ENCODE data around the gene GAPDHS. TPM values are rescaled to one million over a fixed set of nuclear protein-coding genes. Genes with fewer than 3 reads are reported as not detected.
A peak's percentile ranks its signal among the peaks of the same experiment; 100 is the strongest.

Gene GAPDHS
- total RNA-seq, 1 donor from 2014 or later, result not detected

GRCh38 chr19:35542209-35542608 is 9.0 kb downstream of the GAPDHS start:
- Histone ChIP-seq H3K9ac (ENCODE audit: low read length) (no peak overlapping the region), H3K36me3 (ENCODE audit: insufficient read depth, low read length) (no peaks in the 10 kb centered on the region), H3K27me3 (ENCODE audit: insufficient read depth, low read length) (no peaks in the 10 kb centered on the region), H3K79me2 (ENCODE audit: insufficient read depth, low read length) (peaks cover 36% of the 10 kb centered on the region), H3K9me3 (ENCODE audit: insufficient read depth, low read depth, low read length) (no peaks in the 10 kb centered on the region), H3K4me2 (ENCODE audit: low read length) (no peak overlapping the region), H2AFZ (ENCODE audit: low read depth, low read length) (no peak overlapping the region), H4K20me1 (ENCODE audit: insufficient read depth, low read length) (peaks cover 4% of the 10 kb centered on the region), H3K4me3 (ENCODE audit: insufficient read depth, low read depth, low read length) (no peak overlapping the region), H3K27ac (ENCODE audit: low read depth, low read length) (no peak overlapping the region), H3K4me1 (ENCODE audit: insufficient read depth, low read length) (peaks cover 15% of the 10 kb centered on the region)
- H3K9me3 Mint-ChIP-seq (ENCODE audit: unreplicated experiment), result no peaks in the 10 kb centered on the region
- FAIRE-seq, result no peak
- H3K27ac Mint-ChIP-seq (ENCODE audit: unreplicated experiment), result no peak overlapping the region
- no peak overlapping the region for H3K4me3 Mint-ChIP-seq (ENCODE audit: unreplicated experiment)
- peaks cover 8% of the 10 kb centered on the region for H3K4me1 Mint-ChIP-seq (ENCODE audit: low read depth, unreplicated experiment)
- H3K36me3 Mint-ChIP-seq (ENCODE audit: low read depth, unreplicated experiment), result peaks cover 22% of the 10 kb centered on the region
- no peaks in the 10 kb centered on the region for H3K27me3 Mint-ChIP-seq (ENCODE audit: low read depth, unreplicated experiment)
- no peak for DNase-seq (ENCODE audit: low read depth)
- TF ChIP-seq EZH2 (IDR thresholded peaks at IDR 0.05; ENCODE audit: insufficient read depth, low read length) (no peak), CTCF (IDR thresholded peaks at IDR 0.05; ENCODE audit: insufficient read depth, low read depth, low read length) (no peak)

GRCh38 chr19:35543280-35544109 is 10.2 kb downstream of the GAPDHS start:
- H3K9ac ChIP-seq (ENCODE audit: low read length), result no peak overlapping the region
- TF ChIP-seq CTCF (IDR thresholded peaks at IDR 0.05; ENCODE audit: insufficient read depth, low read depth, low read length), result no peak
- TF ChIP-seq EZH2 (IDR thresholded peaks at IDR 0.05; ENCODE audit: insufficient read depth, low read length), result no peak
- no peak overlapping the region for H3K27ac ChIP-seq (ENCODE audit: low read depth, low read length)
- no peaks in the 10 kb centered on the region for H3K9me3 Mint-ChIP-seq (ENCODE audit: unreplicated experiment)
- H4K20me1 ChIP-seq (ENCODE audit: insufficient read depth, low read length), result peaks cover 4% of the 10 kb centered on the region
- peaks cover 8% of the 10 kb centered on the region for H3K4me1 Mint-ChIP-seq (ENCODE audit: low read depth, unreplicated experiment)
- peak overlapping the region; percentile 57 for H3K4me3 Mint-ChIP-seq (ENCODE audit: unreplicated experiment)
- peaks cover 15% of the 10 kb centered on the region for H3K4me1 ChIP-seq (ENCODE audit: insufficient read depth, low read length)
- peak overlapping the region; percentile 98 for H3K4me2 ChIP-seq (ENCODE audit: low read length)
- H3K36me3 ChIP-seq (ENCODE audit: insufficient read depth, low read length), result no peaks in the 10 kb centered on the region
- FAIRE-seq (no peak), DNase-seq (ENCODE audit: low read depth) (no peak)
- peaks cover 23% of the 10 kb centered on the region for H3K36me3 Mint-ChIP-seq (ENCODE audit: low read depth, unreplicated experiment)
- no peak overlapping the region for H3K4me3 ChIP-seq (ENCODE audit: insufficient read depth, low read depth, low read length)
- H2AFZ ChIP-seq (ENCODE audit: low read depth, low read length), result no peak overlapping the region
- no peaks in the 10 kb centered on the region for H3K27me3 Mint-ChIP-seq (ENCODE audit: low read depth, unreplicated experiment)
- H3K9me3 ChIP-seq (ENCODE audit: insufficient read depth, low read depth, low read length), result no peaks in the 10 kb centered on the region
- H3K79me2 ChIP-seq (ENCODE audit: insufficient read depth, low read length), result peaks cover 39% of the 10 kb centered on the region
- H3K27ac Mint-ChIP-seq (ENCODE audit: unreplicated experiment), result no peak overlapping the region
- H3K27me3 ChIP-seq (ENCODE audit: insufficient read depth, low read length), result no peaks in the 10 kb centered on the region

All from astrocyte (in vitro differentiated cells and primary cell).